MCF 10A (cell line): ENCODE data around the gene CYLD. TPM values are rescaled to one million over a fixed set of nuclear protein-coding genes. Genes with fewer than 3 reads are reported as not detected.

ENCODE experiments used
- BruUV-seq: library from RNA; stranded (reverse); fragments of 400-500 nt; replicated peaks from 2 replicates; lab custom pipeline; 2021; lab: Mats Ljungman, UMichigan
- CTCF ChIA-PET: fragments of 300-600 bp; sonication (Branson Sonifier 250); formaldehyde crosslinking; extraction: SDS; loops from one replicate; lab custom pipeline; 2021; ENCODE audit warnings: antibody characterized with exemption, inconsistent platforms; lab: Yijun Ruan, JAX
- POLR2A ChIA-PET: fragments of 300-600, 350-650 bp; sonication (Branson Sonifier 250); formaldehyde crosslinking; extraction: SDS; loops from one replicate; lab custom pipeline; 2020; ENCODE audit warnings: antibody characterized with exemption, inconsistent platforms; lab: Yijun Ruan, JAX
- DNase-seq: peaks from one replicate; pipeline ENCODE4 v3.0.0-alpha.2; 2018; ENCODE audit not compliant: unreplicated experiment
- H3K27ac Mint-ChIP-seq: one replicate; pipeline ENCODE4 v1.8.0; 2022; ENCODE audit warnings: mild to moderate bottlenecking, low read depth, mixed read lengths; ENCODE audit not compliant: unreplicated experiment
- H3K27me3 Mint-ChIP-seq: one replicate; pipeline ENCODE4 v1.8.0; 2022; ENCODE audit warnings: mixed read lengths; ENCODE audit not compliant: insufficient read depth, unreplicated experiment
- H3K36me3 Mint-ChIP-seq: one replicate; pipeline ENCODE4 v1.8.0; 2022; ENCODE audit warnings: mild to moderate bottlenecking, moderate library complexity, mixed read lengths; ENCODE audit not compliant: insufficient read depth, unreplicated experiment
- H3K4me1 Mint-ChIP-seq: one replicate; pipeline ENCODE4 v1.8.0; 2022; ENCODE audit warnings: mixed read lengths; ENCODE audit not compliant: insufficient read depth, unreplicated experiment
- H3K4me3 Mint-ChIP-seq: one replicate; pipeline ENCODE4 v1.8.0; 2022; ENCODE audit warnings: mild to moderate bottlenecking, moderate library complexity, mixed read lengths; ENCODE audit not compliant: unreplicated experiment
- H3K9me3 Mint-ChIP-seq: one replicate; pipeline ENCODE4 v1.8.0; 2022; ENCODE audit warnings: mixed read lengths; ENCODE audit not compliant: unreplicated experiment
- intact Hi-C: fragments of 100-400 bp; cut with micrococcal nuclease; formaldehyde crosslinking; loops from 2 replicates; pipeline ENCODE4 v1.14.1; 2022
- microRNA-seq: library from miRNA; unstranded; fragments of <30 nt; microRNA quantifications from one replicate; pipeline ENCODE4 v1.2.0, GENCODE V29; 2022
- total RNA-seq: library from RNA; stranded (reverse); gene quantifications from 2 replicates; pipeline ENCODE4 v1.2.3, GENCODE V29; 2022
- TF ChIP-seq, protein P1 (sequence below): fragments of 200-600 bp; IDR thresholded peaks from one replicate; pipeline ENCODE4 v1.8.0; 2022; ENCODE audit warnings: antibody characterized with exemption, mild to moderate bottlenecking; ENCODE audit not compliant: unreplicated experiment

CYLD gene
- total RNA-seq, 1 experiment from 2014 or later, result 53.7 TPM

DNA sequence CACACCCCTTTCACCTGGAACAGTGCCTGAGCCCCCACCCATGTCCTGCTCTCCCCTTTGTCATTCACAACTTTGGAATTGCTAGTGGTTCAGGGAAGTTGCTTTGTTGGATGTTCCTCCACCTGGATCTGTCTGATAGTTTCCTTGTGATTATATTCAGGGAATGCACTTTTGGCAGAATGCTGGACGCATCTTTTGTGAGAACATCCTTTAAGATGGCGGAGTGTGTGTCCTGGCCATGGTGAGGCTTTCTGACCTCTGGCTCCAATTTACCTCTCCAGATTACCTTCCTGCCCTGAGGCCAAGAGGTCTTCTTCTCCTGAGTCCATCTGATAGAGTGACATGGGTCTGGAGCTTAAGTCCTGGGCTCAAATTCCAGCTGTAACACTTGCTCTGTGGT lies 104.6 kb downstream of the CYLD start:
- no peak for DNase-seq
- ChIA-PET CTCF (interaction anchor here (0.7 kb wide), 1 partner anchor 18 kb away, joined by 3 read pairs; no protein-coding TSS in a partner anchor), POLR2A (interaction anchor here (1.4 kb wide), 1 partner anchor 11 kb away, joined by 3 read pairs; no protein-coding TSS in a partner anchor)
- Mint-ChIP-seq H3K36me3 (no peaks in the 10 kb centered on the region), H3K27me3 (no peaks in the 10 kb centered on the region), H3K27ac (no peak overlapping the region), H3K4me1 (no peaks in the 10 kb centered on the region), H3K4me3 (no peak overlapping the region), H3K9me3 (no peaks in the 10 kb centered on the region)
- intact Hi-C loops, result no loop called here
- BruUV-seq, result no TSS peak
- TF ChIP-seq, protein P1, sequence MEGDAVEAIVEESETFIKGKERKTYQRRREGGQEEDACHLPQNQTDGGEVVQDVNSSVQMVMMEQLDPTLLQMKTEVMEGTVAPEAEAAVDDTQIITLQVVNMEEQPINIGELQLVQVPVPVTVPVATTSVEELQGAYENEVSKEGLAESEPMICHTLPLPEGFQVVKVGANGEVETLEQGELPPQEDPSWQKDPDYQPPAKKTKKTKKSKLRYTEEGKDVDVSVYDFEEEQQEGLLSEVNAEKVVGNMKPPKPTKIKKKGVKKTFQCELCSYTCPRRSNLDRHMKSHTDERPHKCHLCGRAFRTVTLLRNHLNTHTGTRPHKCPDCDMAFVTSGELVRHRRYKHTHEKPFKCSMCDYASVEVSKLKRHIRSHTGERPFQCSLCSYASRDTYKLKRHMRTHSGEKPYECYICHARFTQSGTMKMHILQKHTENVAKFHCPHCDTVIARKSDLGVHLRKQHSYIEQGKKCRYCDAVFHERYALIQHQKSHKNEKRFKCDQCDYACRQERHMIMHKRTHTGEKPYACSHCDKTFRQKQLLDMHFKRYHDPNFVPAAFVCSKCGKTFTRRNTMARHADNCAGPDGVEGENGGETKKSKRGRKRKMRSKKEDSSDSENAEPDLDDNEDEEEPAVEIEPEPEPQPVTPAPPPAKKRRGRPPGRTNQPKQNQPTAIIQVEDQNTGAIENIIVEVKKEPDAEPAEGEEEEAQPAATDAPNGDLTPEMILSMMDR, result no peak

DNA sequence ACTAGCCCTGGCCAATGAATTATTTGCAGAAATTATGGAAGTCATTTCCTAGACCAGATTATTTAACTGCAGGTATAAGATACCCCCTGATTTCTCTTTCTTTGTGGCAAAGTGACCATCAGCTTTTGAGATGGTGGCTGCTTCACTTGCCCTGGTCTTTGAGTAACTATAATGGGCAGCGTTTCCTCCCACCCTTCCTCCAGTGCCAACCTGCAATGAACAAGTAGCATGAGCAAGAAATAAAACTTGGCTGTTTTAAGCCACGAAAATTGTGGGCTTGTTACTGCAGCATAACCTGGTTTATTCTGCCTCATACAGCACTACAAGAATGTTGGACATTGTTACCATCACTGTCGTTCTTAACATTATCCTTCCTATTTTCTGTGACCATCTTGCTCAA lies 105.3 kb downstream of the CYLD start:
- no TSS peak for BruUV-seq
- CTCF ChIA-PET, result interaction anchor here (1.2 kb wide), 1 partner anchor 41 kb away, joined by 4 read pairs; no protein-coding TSS in a partner anchor
- intact Hi-C loops, result no loop called here
- Mint-ChIP-seq H3K9me3 (no peaks in the 10 kb centered on the region), H3K36me3 (no peaks in the 10 kb centered on the region), H3K4me1 (no peaks in the 10 kb centered on the region), H3K27ac (no peak overlapping the region), H3K27me3 (no peaks in the 10 kb centered on the region), H3K4me3 (no peak overlapping the region)
- POLR2A ChIA-PET, result no interaction called here
- TF ChIP-seq, protein P1, result no peak
- DNase-seq, result no peak

DNA sequence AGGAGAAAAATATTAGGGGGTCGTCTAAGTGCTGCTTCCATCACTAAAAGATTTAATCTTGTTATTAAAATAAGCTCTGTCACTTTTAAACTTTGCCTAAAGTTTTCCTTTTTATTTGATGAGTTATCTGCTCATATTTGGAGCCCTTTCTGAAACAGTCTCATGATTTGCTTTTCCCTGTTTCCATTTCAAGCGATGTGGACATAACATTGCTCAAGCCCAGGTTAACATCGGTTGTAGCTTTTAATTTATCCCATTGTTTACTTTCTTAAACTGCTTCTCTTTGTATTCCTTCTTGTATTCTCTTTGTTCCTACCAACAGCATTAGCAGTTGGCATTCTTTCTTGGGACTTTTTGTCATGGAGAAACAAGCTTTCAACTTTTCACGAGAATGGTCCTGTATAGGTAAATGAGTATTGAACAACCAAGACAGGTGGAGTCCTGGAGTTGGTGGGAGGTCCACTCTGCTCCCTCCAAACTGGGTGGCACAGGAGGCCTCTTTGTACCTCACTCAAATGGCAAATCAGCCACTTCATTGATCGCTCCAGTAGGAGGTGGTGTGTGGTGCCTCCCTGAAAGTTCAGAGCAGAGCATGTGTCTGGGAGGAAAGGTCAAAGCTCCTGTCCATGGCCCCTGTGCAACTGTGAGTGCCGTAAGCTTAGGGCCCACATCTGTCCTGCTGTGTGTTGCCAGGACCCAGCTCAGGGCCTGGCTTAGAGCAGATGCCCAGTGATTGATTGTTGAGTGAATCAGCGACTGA lies 107.0 kb downstream of the CYLD start:
- TF ChIP-seq, protein P1, result no peak
- Mint-ChIP-seq H3K4me1 (no peaks in the 10 kb centered on the region), H3K4me3 (no peak overlapping the region), H3K27ac (no peak overlapping the region), H3K27me3 (no peaks in the 10 kb centered on the region), H3K36me3 (no peaks in the 10 kb centered on the region), H3K9me3 (no peaks in the 10 kb centered on the region)
- POLR2A ChIA-PET, result no interaction called here
- BruUV-seq, result no TSS peak
- DNase-seq, result no peak
- CTCF ChIA-PET, result interaction anchor here (0.6 to 1.1 kb wide), 2 partner anchors 17 to 37 kb away, joined by 3 read pairs; no protein-coding TSS in a partner anchor
- intact Hi-C loops, result no loop called here

Small RNA genes lying within 50 kb of the gene (microRNA-seq; reads per million reads assigned to microRNA genes)
- 1.5 reads per million, percentile 5 among the genes with 10 or more reads in this experiment for gene MIR3181

Other genes starting within 250 kb of the CYLD start
- 0.07 and 0.29 TPM in 2 replicates for gene NKD1, start 193.7 kb upstream of the CYLD start, total RNA-seq
- gene SNX20, start 60.8 kb upstream of the CYLD start, total RNA-seq, result not detected in 2 replicates
- gene NOD2, start 48.5 kb upstream of the CYLD start, total RNA-seq, result 1.7 and 4.2 TPM in 2 replicates